OCI-LY7 (cell line): ENCODE data around the gene RD3L.

ENCODE experiments used
- EZH2phosphoT487 ChIP-seq: fragments of 200-600 bp; sonication (generic); IDR thresholded peaks from 2 replicates; pipeline ENCODE4 v1.6.1; 2018; ENCODE audit warnings: low read depth, borderline replicate concordance, mild to moderate bottlenecking, mixed run types, antibody characterized with exemption, low read length, moderate library complexity, mixed read lengths
- TF ChIP-seq, protein P1 (sequence below): fragments of 200-600 bp; sonication (generic); conservative IDR thresholded peaks from 2 replicates; pipeline ENCODE4 v1.5.1; 2014; ENCODE audit warnings: mild to moderate bottlenecking, antibody characterized with exemption, low read length, moderate library complexity, mixed read lengths

DNA sequence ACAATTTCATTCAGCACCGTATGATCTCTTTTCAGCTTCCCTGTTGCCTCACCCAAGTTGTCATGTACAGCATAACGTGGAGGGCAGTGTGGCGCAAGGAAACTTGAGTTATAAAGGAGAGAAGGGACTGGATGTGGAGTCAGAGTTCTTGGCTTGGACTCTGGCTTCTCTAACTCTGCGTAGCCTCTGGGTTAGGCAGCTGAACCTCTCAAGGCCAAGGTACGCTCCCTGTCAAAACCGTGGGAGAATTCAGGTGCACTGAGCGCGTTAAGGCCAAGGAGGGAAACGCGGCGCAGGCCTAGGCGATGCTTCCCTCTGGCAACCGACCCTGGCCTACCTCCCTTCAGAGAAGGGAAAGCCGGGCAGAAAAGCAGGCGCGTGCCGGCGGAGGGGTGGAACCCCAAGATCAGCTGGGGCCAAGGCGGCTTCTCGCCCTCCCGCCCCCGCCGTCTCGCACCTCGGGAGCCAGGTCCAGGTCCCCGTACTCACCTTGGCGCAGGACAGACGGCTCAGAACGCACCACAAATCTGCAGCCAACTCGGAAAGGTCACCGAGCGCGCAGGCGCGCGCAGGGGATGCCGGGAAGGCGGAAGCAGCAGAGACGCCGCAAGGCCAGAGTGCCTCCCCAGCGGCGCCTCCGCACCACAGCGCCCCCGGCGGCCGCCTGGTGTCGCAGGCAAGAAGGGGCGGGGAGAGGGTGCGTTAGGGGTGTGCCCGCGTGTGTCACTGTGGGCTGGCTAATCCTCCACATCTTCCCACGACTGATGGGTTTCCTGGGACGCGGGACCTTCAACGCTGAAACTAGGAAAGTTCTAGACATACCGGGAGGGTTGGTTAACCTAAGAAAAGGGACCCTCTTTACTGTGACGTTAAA lies 21.1 kb downstream of the RD3L start:
- TF ChIP-seq, protein P1, sequence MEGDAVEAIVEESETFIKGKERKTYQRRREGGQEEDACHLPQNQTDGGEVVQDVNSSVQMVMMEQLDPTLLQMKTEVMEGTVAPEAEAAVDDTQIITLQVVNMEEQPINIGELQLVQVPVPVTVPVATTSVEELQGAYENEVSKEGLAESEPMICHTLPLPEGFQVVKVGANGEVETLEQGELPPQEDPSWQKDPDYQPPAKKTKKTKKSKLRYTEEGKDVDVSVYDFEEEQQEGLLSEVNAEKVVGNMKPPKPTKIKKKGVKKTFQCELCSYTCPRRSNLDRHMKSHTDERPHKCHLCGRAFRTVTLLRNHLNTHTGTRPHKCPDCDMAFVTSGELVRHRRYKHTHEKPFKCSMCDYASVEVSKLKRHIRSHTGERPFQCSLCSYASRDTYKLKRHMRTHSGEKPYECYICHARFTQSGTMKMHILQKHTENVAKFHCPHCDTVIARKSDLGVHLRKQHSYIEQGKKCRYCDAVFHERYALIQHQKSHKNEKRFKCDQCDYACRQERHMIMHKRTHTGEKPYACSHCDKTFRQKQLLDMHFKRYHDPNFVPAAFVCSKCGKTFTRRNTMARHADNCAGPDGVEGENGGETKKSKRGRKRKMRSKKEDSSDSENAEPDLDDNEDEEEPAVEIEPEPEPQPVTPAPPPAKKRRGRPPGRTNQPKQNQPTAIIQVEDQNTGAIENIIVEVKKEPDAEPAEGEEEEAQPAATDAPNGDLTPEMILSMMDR = peak; percentile 88
- TF ChIP-seq EZH2phosphoT487 = no peak
